Activated CD4-positive, CD25-positive, alpha-beta regulatory T cell treated with anti-CD3 and anti-CD28 coated beads, Interleukin-2, amount 50 U/mL, for 24 hours (primary cell): ENCODE measurements around the gene ZNF548.
"Not testable (repeated sequence)": the region's sequence is repeated elsewhere in the genome, so short reads cannot be mapped to it uniquely, and the experiment has no call there.

Experiments used
- ATAC-seq, 2 donors: fragments of 150-1000 bp; cut with Tn5 transposase; one replicate each; pipeline ENCODE4 v1.10.0; 2021; ENCODE audit warnings: mild to moderate bottlenecking in 1 of 2, moderate library complexity in 1 of 2

The ZNF548 gene

GRCh38 chr19:57389730-57390598 lies at the start of gene ZNF548:
TSS of gene ZNF548 (plus strand) at chr19:57389854. CDS start at chr19:57390100, 246 bp downstream.
- ATAC-seq, result peak; percentile 99 to 100

- no peak for ATAC-seq
Observed at GRCh38 chr19:57342582-57342981, 47.1 kb upstream of the ZNF548 start.

GRCh38 chr19:57348136-57348535 lies 41.5 kb upstream of the ZNF548 start:
- ATAC-seq, result no peak

GRCh38 chr19:57350877-57351805 lies 38.5 kb upstream of the ZNF548 start, which contains the start of gene ZNF304:
TSS of gene ZNF304 (plus strand) at chr19:57351271. CDS start at chr19:57351665, 394 bp downstream.
- ATAC-seq, result peak; percentile 100

GRCh38 chr19:57351867-57352266 lies 37.8 kb upstream of the ZNF548 start:
- no peak for ATAC-seq

GRCh38 chr19:57355916-57356315 lies 33.7 kb upstream of the ZNF548 start:
- ATAC-seq, result no peak

- ATAC-seq, result no peak
Observed at GRCh38 chr19:57357406-57357805, 32.2 kb upstream of the ZNF548 start.

- ATAC-seq, result no peak
Observed at GRCh38 chr19:57359300-57359699, 30.4 kb upstream of the ZNF548 start.

GRCh38 chr19:57362419-57362818 lies 27.2 kb upstream of the ZNF548 start:
- ATAC-seq, result no peak

GRCh38 chr19:57362997-57363687 lies 26.5 kb upstream of the ZNF548 start, which contains the start of the genes TRAPPC2B and ZNF547:
TSS of gene TRAPPC2B (plus strand) at chr19:57363551. CDS start at chr19:57364834, 1,283 bp downstream.
TSS of gene ZNF547 (plus strand) at chr19:57363551. CDS start at chr19:57368556, 5,005 bp downstream.
- peak; percentile 96 for ATAC-seq

- ATAC-seq, result no peak
Observed at GRCh38 chr19:57363688-57364181, 25.9 kb upstream of the ZNF548 start.

GRCh38 chr19:57366776-57367175 lies 22.9 kb upstream of the ZNF548 start:
- ATAC-seq, result no peak

GRCh38 chr19:57374179-57374578 lies 15.5 kb upstream of the ZNF548 start:
- ATAC-seq, result no peak

- ATAC-seq, result not testable (repeated sequence)
Observed at GRCh38 chr19:57374647-57375046, 15.0 kb upstream of the ZNF548 start.

- no peak for ATAC-seq
Observed at GRCh38 chr19:57376151-57376550, 13.5 kb upstream of the ZNF548 start.

- ATAC-seq, result no peak
Observed at GRCh38 chr19:57377498-57378146, 12.0 kb upstream of the ZNF548 start.

GRCh38 chr19:57380923-57381322 lies 8.7 kb upstream of the ZNF548 start:
- no peak for ATAC-seq

GRCh38 chr19:57382806-57383488 lies 6.7 kb upstream of the ZNF548 start:
- no peak for ATAC-seq

GRCh38 chr19:57389194-57389729 lies 392 bp upstream of the ZNF548 start:
- no peak for ATAC-seq

- ATAC-seq, result no peak
Observed at GRCh38 chr19:57395710-57396109, 6.1 kb downstream of the ZNF548 start.

- no peak for ATAC-seq
Observed at GRCh38 chr19:57398868-57399267, 9.2 kb downstream of the ZNF548 start.
